ENCODE results near the gene APBB1IP. TPM values are rescaled to one million over a fixed set of nuclear protein-coding genes. Genes with fewer than 3 reads are reported as not detected.

The APBB1IP gene
- total RNA-seq, 1 experiment from 2014 or later = not detected

DNA sequence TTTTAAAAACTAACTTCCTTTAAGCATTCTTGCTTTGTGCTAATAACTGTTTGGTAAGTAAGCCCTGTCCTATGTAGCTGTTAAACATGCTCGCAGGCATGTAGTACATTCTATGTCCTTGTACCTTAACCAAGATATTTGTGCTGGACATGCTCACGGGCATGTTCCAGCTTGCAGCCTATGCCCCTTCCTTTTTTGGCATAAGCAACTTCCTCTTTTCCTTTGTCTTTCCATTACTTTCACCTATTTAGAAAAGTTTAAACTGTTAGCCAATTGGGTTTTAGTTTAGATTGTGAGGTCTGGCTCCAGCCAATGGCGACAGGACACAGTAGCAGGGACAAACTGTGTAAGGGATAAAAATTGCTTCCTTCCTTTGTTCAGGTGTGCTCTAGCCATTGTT lies 14.4 kb upstream of the APBB1IP start:
- Histone ChIP-seq H3K4me1 (ENCODE audit: insufficient read depth, low read length) (no peaks in the 10 kb centered on the region), H3K36me3 (ENCODE audit: low read depth, low read length) (no peaks in the 10 kb centered on the region), H3K79me2 (ENCODE audit: low read length) (no peaks in the 10 kb centered on the region), H3K4me2 (ENCODE audit: low read length) (no peak overlapping the region), H3K27me3 (ENCODE audit: low read length) (no peaks in the 10 kb centered on the region; the same call in 1 of the 2 replicates), H3K27ac (ENCODE audit: low read length) (no peak overlapping the region), H3K9me3 (ENCODE audit: low read length) (no peaks in the 10 kb centered on the region), H3K4me3 (ENCODE audit: low read length) (no peak overlapping the region), H4K20me1 (ENCODE audit: low read length) (no peaks in the 10 kb centered on the region), H3K9me2 (replicated peaks; ENCODE audit: low read length) (no peaks in the 10 kb centered on the region), H2AFZ (ENCODE audit: low read length) (no peak overlapping the region), H3K9ac (ENCODE audit: low read length) (no peak overlapping the region), H3F3A (ENCODE audit: low read length, unreplicated experiment) (no peaks in the 10 kb centered on the region)
- ChIA-PET CTCF (no interaction called here), POLR2A (ENCODE audit: unreplicated experiment) (no interaction called here)
- intact Hi-C loops (cut with micrococcal nuclease) = no loop called here
- TF ChIP-seq EZH2phosphoT487 (IDR thresholded peaks at IDR 0.05; ENCODE audit: borderline replicate concordance, low read length) (no peak), CTCF (conservative IDR thresholded peaks at IDR 0.05; ENCODE audit: low read depth, low read length) (no peak), EZH2 (IDR thresholded peaks at IDR 0.05; ENCODE audit: low read length, unreplicated experiment) (no peak)
- DNase-seq = no peak
- no peak for ATAC-seq
- no TSS peak for BruUV-seq (replicated peaks)

- DNase-seq = no peak
- H3K4me3 ChIP-seq (ENCODE audit: low read length) = no peak overlapping the region
- BruUV-seq (replicated peaks) = no TSS peak
- no peaks in the 10 kb centered on the region for H3K9me2 ChIP-seq (replicated peaks; ENCODE audit: low read length)
- no peak overlapping the region for H3K27ac ChIP-seq (ENCODE audit: low read length)
- H3K27me3 ChIP-seq (ENCODE audit: low read length) = no peaks in the 10 kb centered on the region
- H4K20me1 ChIP-seq (ENCODE audit: low read length) = no peaks in the 10 kb centered on the region
- no peak overlapping the region for H3K9ac ChIP-seq (ENCODE audit: low read length)
- H3K4me1 ChIP-seq (ENCODE audit: insufficient read depth, low read length) = no peaks in the 10 kb centered on the region
- TF ChIP-seq EZH2phosphoT487 (IDR thresholded peaks at IDR 0.05; ENCODE audit: borderline replicate concordance, low read length) (no peak), CTCF (conservative IDR thresholded peaks at IDR 0.05; ENCODE audit: low read depth, low read length) (no peak), EZH2 (IDR thresholded peaks at IDR 0.05; ENCODE audit: low read length, unreplicated experiment) (no peak)
- H3K36me3 ChIP-seq (ENCODE audit: low read depth, low read length) = no peaks in the 10 kb centered on the region
- H3F3A ChIP-seq (ENCODE audit: low read length, unreplicated experiment) = no peaks in the 10 kb centered on the region
- intact Hi-C loops (cut with micrococcal nuclease) = no loop called here
- no peaks in the 10 kb centered on the region for H3K9me3 ChIP-seq (ENCODE audit: low read length)
- no peaks in the 10 kb centered on the region for H3K79me2 ChIP-seq (ENCODE audit: low read length)
- CTCF ChIA-PET = no interaction called here
- POLR2A ChIA-PET (ENCODE audit: unreplicated experiment) = no interaction called here
- no peak for ATAC-seq
- no peak overlapping the region for H2AFZ ChIP-seq (ENCODE audit: low read length)
- H3K4me2 ChIP-seq (ENCODE audit: low read length) = no peak overlapping the region
These were observed 7.4 kb upstream of the APBB1IP start for GRCh38 chr10:26430641-26431163.

DNA sequence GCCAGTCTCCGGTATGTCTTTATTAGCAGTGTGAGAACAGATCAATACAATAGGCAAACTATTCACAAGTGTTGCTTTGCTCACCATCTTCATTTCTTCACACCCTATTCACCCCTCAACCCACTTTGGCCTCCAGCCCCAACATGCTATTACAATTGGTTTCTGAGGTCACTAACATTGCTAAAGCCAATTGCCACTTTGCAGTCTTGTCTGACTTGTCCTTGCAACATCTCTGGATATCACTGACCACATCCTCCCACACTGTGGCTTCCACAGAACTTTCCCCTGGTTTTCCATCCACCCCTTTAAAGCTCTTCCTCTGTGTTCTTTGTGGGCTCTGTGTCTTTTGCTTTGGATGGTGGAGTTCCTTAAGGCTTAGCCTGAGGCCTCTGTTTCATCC lies 5.2 kb upstream of the APBB1IP start:
- H3K4me1 ChIP-seq (ENCODE audit: insufficient read depth, low read length) = no peaks in the 10 kb centered on the region
- no peak overlapping the region for H3K9ac ChIP-seq (ENCODE audit: low read length)
- H3K9me2 ChIP-seq (replicated peaks; ENCODE audit: low read length) = no peaks in the 10 kb centered on the region
- ATAC-seq = no peak
- H3K36me3 ChIP-seq (ENCODE audit: low read depth, low read length) = no peaks in the 10 kb centered on the region
- H3K4me3 ChIP-seq (ENCODE audit: low read length) = no peak overlapping the region
- intact Hi-C loops (cut with micrococcal nuclease) = no loop called here
- no peaks in the 10 kb centered on the region for H3K79me2 ChIP-seq (ENCODE audit: low read length)
- H3F3A ChIP-seq (ENCODE audit: low read length, unreplicated experiment) = no peaks in the 10 kb centered on the region
- TF ChIP-seq CTCF (conservative IDR thresholded peaks at IDR 0.05; ENCODE audit: low read depth, low read length) (no peak), EZH2phosphoT487 (IDR thresholded peaks at IDR 0.05; ENCODE audit: borderline replicate concordance, low read length) (no peak), EZH2 (IDR thresholded peaks at IDR 0.05; ENCODE audit: low read length, unreplicated experiment) (no peak)
- H4K20me1 ChIP-seq (ENCODE audit: low read length) = no peaks in the 10 kb centered on the region
- peaks cover 7% of the 10 kb centered on the region; the same call in 1 of the 2 replicates for H3K27me3 ChIP-seq (ENCODE audit: low read length)
- CTCF ChIA-PET = no interaction called here
- POLR2A ChIA-PET (ENCODE audit: unreplicated experiment) = no interaction called here
- H3K27ac ChIP-seq (ENCODE audit: low read length) = no peak overlapping the region
- no peak for DNase-seq
- no peak overlapping the region for H3K4me2 ChIP-seq (ENCODE audit: low read length)
- BruUV-seq (replicated peaks) = no TSS peak
- H3K9me3 ChIP-seq (ENCODE audit: low read length) = no peaks in the 10 kb centered on the region
- no peak overlapping the region for H2AFZ ChIP-seq (ENCODE audit: low read length)

Data from PC-3 (cell line).